Measurements from ENCODE around the gene KCNC2.
"Not testable (repeated sequence)": the region's sequence is repeated elsewhere in the genome, so short reads cannot be mapped to it uniquely, and the experiment has no call there.

Gene KCNC2

GRCh38 chr12:75207338-75208083, 2.1 kb downstream of the KCNC2 start:
- H3K9me3 ChIP-seq (replicated peaks in 1 of 11), result peaks cover 25 to 31% (median 28%) of the 10 kb centered on the region in 11 experiments
- no peak overlapping the region for H3K4me2 ChIP-seq
- H3K4me1 ChIP-seq, result peaks cover 0 to 10% (median 6%) of the 10 kb centered on the region in 10 experiments; a peak in 14 of 20 replicates
- H3K27me3 ChIP-seq, result no peaks in the 10 kb centered on the region
- H3K27ac ChIP-seq, result no peak overlapping the region
- H3K36me3 ChIP-seq, result no peaks in the 10 kb centered on the region
- no peak for TF ChIP-seq Cebpa-rat (IDR thresholded peaks at IDR 0.05)
- no peaks in the 10 kb centered on the region for H4K20me1 ChIP-seq
- H3K9ac ChIP-seq, result no peak overlapping the region
- H3K4me3 ChIP-seq, result no peak overlapping the region

- Histone ChIP-seq H3K4me2 (no peak overlapping the region), H3K27me3 (no peaks in the 10 kb centered on the region), H3K9ac (no peak overlapping the region)
These were observed 4.1 kb downstream of the KCNC2 start for GRCh38 chr12:75205558-75205957.

DNA sequence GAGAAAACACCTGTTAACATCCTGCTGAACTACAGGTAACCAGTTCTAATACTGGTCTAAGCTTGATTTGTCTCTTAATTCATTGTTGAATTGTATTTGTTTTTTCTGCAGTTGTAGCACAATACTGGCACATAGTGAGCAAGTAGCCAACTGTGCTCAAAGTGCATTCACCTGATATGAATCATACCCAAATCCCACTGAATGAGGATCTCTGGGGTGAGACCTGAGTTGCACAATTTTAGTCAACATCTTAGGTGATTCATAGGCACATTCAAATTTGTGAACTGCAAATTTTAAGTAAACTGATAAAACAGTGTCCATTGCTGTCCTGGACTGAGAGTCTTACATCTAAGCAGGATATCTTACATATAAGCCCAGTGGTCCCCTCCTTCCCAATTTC, 12.8 kb downstream of the KCNC2 start:
- Histone ChIP-seq H3K9ac (no peak overlapping the region), H4K20me1 (no peaks in the 10 kb centered on the region), H3K9me3 (replicated peaks in 1 of 11) (no peaks in the 10 kb centered on the region), H3K27me3 (no peaks in the 10 kb centered on the region), H3K4me1 (peaks cover 9 to 12% (median 11%) of the 10 kb centered on the region in 10 experiments; a peak in 19 of 20 replicates), H3K36me3 (no peaks in the 10 kb centered on the region), H3K4me2 (no peak overlapping the region), H3K27ac (no peak overlapping the region), H3K4me3 (no peak overlapping the region)
- no peak for TF ChIP-seq Cebpa-rat (IDR thresholded peaks at IDR 0.05)

More at GRCh38 chr12:75205558-75205957, 4.1 kb downstream of the KCNC2 start:
- Histone ChIP-seq H3K27ac (no peak overlapping the region), H3K9me3 (replicated peaks in 1 of 11) (peaks cover 25 to 31% (median 28%) of the 10 kb centered on the region in 11 experiments), H4K20me1 (no peaks in the 10 kb centered on the region), H3K4me3 (no peak overlapping the region), H3K36me3 (no peaks in the 10 kb centered on the region), H3K4me1 (peaks cover 9 to 12% (median 10%) of the 10 kb centered on the region in 10 experiments; a peak in 19 of 20 replicates)
- no peak for TF ChIP-seq Cebpa-rat (IDR thresholded peaks at IDR 0.05)

GRCh38 chr12:75196408-75196807, 13.2 kb downstream of the KCNC2 start:
- Histone ChIP-seq H3K4me1 (peaks cover 7 to 10% (median 8%) of the 10 kb centered on the region in 10 experiments; a peak in 19 of 20 replicates), H3K9ac (no peak overlapping the region), H3K9me3 (replicated peaks in 1 of 11) (no peaks in the 10 kb centered on the region), H4K20me1 (no peaks in the 10 kb centered on the region), H3K4me3 (no peak overlapping the region), H3K27ac (no peak overlapping the region), H3K4me2 (no peak overlapping the region), H3K27me3 (no peaks in the 10 kb centered on the region), H3K36me3 (no peaks in the 10 kb centered on the region)
- TF ChIP-seq Cebpa-rat (IDR thresholded peaks at IDR 0.05), result no peak

DNA sequence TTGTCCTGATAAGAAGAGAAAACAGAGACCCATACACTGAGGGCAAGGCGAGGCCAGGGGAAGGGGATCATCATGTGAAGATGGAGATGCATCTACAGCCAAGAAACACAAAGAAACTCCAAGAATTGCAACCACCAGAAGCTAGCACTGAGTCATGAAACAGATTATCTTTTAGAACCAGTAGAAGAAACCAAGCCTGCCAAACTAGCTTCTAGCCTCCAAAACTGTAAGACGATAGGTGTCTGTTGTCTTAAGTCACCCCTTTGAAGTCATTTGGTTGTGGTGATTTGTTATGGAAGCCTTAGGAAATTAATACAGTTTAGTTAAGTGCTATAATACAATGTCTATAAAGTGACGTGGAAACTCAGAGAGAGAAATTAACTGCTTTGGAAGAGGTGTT, 15.4 kb downstream of the KCNC2 start:
- Histone ChIP-seq H3K36me3 (no peaks in the 10 kb centered on the region), H3K4me1 (no peaks in the 10 kb centered on the region), H4K20me1 (no peaks in the 10 kb centered on the region), H3K4me3 (no peak overlapping the region), H3K27ac (no peak overlapping the region), H3K9me3 (replicated peaks in 1 of 11) (no peaks in the 10 kb centered on the region), H3K9ac (no peak overlapping the region), H3K4me2 (no peak overlapping the region), H3K27me3 (no peaks in the 10 kb centered on the region)
- TF ChIP-seq Cebpa-rat (IDR thresholded peaks at IDR 0.05), result no peak

- no peaks in the 10 kb centered on the region for H3K36me3 ChIP-seq
- H3K27me3 ChIP-seq, result no peaks in the 10 kb centered on the region
- H4K20me1 ChIP-seq, result no peaks in the 10 kb centered on the region
- no peak for TF ChIP-seq Cebpa-rat (IDR thresholded peaks at IDR 0.05)
- H3K4me3 ChIP-seq, result no peak overlapping the region
- no peak overlapping the region for H3K4me2 ChIP-seq
- no peaks in the 10 kb centered on the region for H3K4me1 ChIP-seq
- no peak overlapping the region for H3K9ac ChIP-seq
- H3K27ac ChIP-seq, result no peak overlapping the region
- H3K9me3 ChIP-seq (replicated peaks in 1 of 11), result no peaks in the 10 kb centered on the region
These were observed 17.4 kb downstream of the KCNC2 start for GRCh38 chr12:75192196-75192595.

DNA sequence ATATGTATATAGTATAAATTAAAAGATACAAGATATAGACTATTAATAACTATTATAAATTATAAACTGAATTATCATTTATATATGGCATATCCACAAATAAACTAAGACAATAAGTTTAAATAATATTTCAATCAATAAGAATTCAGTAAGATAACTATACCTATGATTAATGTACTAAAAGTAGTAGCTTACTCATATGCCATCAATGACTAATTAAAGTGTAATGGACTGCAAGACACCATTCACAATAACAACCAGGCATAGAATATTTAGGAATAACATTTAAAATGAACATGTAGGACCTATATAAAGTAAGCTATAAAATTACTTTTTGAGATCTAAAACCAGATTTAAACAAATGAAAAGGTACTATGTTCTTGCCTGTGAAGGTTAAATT, 18.8 kb downstream of the KCNC2 start:
- no peak for TF ChIP-seq Cebpa-rat (IDR thresholded peaks at IDR 0.05)
- Histone ChIP-seq H3K27ac (no peak overlapping the region), H3K4me1 (no peaks in the 10 kb centered on the region), H3K9ac (no peak overlapping the region), H4K20me1 (no peaks in the 10 kb centered on the region), H3K4me3 (no peak overlapping the region), H3K9me3 (replicated peaks in 1 of 11) (no peaks in the 10 kb centered on the region), H3K36me3 (no peaks in the 10 kb centered on the region), H3K27me3 (no peaks in the 10 kb centered on the region), H3K4me2 (no peak overlapping the region)

GRCh38 chr12:75185881-75186280, 23.8 kb downstream of the KCNC2 start:
- H4K20me1 ChIP-seq; H3K4me1 ChIP-seq; H3K9ac ChIP-seq; H3K9me3 ChIP-seq (replicated peaks in 1 of 11); H3K36me3 ChIP-seq; H3K27ac ChIP-seq; H3K27me3 ChIP-seq; H3K4me3 ChIP-seq; H3K4me2 ChIP-seq: not testable (repeated sequence)

- Histone ChIP-seq H3K27ac (no peak overlapping the region), H4K20me1 (no peaks in the 10 kb centered on the region), H3K9me3 (replicated peaks in 1 of 11) (no peaks in the 10 kb centered on the region), H3K4me2 (no peak overlapping the region), H3K9ac (no peak overlapping the region), H3K27me3 (no peaks in the 10 kb centered on the region), H3K4me1 (no peaks in the 10 kb centered on the region), H3K4me3 (no peak overlapping the region), H3K36me3 (no peaks in the 10 kb centered on the region)
- no peak for TF ChIP-seq Cebpa-rat (IDR thresholded peaks at IDR 0.05)
These were observed 25.1 kb downstream of the KCNC2 start for GRCh38 chr12:75184516-75184915.

DNA sequence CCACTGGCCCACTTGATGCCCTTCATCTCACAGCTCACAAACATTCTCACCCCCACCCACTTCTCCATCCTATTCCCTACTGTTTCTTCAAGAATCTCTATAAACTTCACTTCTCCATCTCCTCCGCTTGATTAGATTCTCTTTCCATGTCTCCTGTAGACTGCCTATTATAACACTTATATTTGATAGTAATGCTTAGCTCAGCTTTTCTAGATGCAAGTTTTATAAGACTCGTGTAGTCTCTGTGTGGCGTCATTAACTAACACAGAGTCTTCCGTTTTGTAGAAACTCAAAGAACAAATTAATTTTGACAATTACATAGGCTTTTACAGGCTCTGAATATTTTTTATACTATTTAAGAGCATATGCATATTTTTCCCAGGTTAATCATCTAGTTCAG, 25.7 kb downstream of the KCNC2 start:
- no peak for TF ChIP-seq Cebpa-rat (IDR thresholded peaks at IDR 0.05)
- Histone ChIP-seq H3K27ac (no peak overlapping the region), H3K36me3 (no peaks in the 10 kb centered on the region), H3K27me3 (no peaks in the 10 kb centered on the region), H3K9ac (no peak overlapping the region), H4K20me1 (no peaks in the 10 kb centered on the region), H3K4me3 (no peak overlapping the region), H3K4me1 (no peaks in the 10 kb centered on the region), H3K4me2 (no peak overlapping the region), H3K9me3 (replicated peaks in 1 of 11) (no peaks in the 10 kb centered on the region)

All from BLaER1 treated with 17β-estradiol and CSF1 and Interleukin-3, amounts not matched to agents 10 nM and 100 nM (cell line).